GM12873 (cell line): Measurements from ENCODE around the gene STX2.

ENCODE experiments used
- TF ChIP-seq, protein P1 (sequence below): IDR thresholded peaks from 2 replicates; pipeline ENCODE4 v1.5.1; 2012; ENCODE audit warnings: low read depth, mild to moderate bottlenecking, moderate library complexity, low read length, control low read depth; ENCODE audit not compliant: insufficient read depth; ENCODE audit errors: missing control alignments

Gene STX2

GRCh38 chr12:130778776-130779175, 60.3 kb downstream of the STX2 start:
- TF ChIP-seq, protein P1, sequence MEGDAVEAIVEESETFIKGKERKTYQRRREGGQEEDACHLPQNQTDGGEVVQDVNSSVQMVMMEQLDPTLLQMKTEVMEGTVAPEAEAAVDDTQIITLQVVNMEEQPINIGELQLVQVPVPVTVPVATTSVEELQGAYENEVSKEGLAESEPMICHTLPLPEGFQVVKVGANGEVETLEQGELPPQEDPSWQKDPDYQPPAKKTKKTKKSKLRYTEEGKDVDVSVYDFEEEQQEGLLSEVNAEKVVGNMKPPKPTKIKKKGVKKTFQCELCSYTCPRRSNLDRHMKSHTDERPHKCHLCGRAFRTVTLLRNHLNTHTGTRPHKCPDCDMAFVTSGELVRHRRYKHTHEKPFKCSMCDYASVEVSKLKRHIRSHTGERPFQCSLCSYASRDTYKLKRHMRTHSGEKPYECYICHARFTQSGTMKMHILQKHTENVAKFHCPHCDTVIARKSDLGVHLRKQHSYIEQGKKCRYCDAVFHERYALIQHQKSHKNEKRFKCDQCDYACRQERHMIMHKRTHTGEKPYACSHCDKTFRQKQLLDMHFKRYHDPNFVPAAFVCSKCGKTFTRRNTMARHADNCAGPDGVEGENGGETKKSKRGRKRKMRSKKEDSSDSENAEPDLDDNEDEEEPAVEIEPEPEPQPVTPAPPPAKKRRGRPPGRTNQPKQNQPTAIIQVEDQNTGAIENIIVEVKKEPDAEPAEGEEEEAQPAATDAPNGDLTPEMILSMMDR: no peak

GRCh38 chr12:130776857-130777339, 62.2 kb downstream of the STX2 start:
- TF ChIP-seq, protein P1: no peak

DNA sequence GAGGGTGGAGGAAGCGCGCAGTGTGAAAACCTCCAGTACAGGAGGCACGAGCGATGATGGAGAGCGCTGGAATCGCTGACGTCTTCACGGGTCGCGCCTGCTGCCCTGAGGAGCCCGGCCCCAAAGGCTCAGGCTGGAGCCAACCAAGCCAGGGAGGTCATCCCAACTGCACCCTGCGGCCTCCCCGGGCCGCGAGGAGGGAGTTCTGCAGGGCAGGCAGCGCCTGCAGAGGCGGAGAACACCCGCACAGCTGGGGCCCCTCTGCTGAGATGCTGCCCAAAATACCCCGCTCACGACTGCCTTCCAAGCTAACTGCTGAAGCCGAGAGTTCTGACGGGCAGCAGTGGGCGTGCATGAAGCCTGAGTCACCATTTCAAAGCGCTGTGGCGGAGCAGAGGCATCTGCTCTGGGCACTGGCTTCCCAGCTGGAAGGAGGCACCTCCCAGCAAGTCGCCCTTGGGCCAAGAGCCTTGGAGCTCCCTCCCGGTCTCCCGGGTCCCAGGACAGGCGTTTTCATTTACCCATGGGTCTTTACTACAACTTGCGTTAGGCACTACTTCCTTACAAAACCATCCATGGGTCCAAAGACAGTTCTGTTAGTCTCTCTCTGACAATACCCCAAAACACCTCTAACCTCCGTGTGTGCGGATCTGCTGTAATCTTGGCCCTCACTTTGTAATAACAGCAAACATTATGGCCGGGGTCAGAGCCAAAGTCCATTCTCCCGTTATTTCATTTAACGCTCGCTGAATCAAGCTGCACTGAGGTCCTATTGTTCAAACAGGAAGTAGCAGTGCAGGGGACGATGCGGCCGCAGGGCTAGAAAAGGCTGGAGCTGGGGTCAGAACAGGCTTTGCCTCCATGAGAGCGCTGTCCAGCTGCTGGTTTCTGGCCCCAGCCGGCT, 62.8 kb downstream of the STX2 start:
- TF ChIP-seq, protein P1: no peak

GRCh38 chr12:130770413-130771028, 68.5 kb downstream of the STX2 start:
- TF ChIP-seq, protein P1: no peak

- TF ChIP-seq, protein P1: no peak
Observed at GRCh38 chr12:130768120-130768519, 70.9 kb downstream of the STX2 start.

DNA sequence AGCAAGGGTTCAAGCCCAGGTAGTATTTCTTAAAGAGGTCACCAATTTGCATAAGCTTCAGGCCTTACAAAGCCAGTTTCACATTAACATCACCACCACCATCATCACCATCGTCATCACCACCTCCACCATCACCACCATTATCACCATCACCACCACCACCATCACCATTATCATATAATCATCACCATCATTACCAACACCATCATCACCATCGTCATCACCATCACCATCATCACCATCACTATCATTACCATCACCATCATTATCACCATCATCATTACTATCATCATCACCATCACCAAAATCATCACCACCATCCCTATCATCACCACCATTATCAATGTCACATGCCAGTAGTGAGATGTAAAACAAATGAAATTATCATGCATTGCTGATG, 72.6 kb downstream of the STX2 start:
- TF ChIP-seq, protein P1: no peak

DNA sequence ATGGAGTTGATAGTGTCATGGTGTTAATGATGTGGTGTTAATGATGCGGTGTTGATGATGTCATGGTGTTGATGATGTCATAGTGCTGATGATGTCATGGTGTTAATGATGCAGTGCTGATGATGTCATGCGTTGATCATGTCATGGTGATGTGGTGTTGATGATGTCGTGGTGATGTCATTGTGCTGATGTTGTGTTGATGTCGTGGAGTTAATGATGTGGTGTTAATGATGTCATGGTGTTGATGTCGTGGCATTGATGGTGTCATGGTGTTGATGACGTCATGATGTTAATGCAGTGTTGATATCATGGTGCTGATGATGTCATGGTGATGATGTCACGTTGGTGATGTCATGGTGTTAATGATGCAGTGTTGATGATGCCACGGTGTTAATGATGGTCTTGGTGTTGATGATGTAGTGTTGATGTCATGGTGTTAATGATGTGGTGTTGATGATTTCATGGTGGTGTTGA, 73.8 kb downstream of the STX2 start:
- TF ChIP-seq, protein P1: no peak
